HG03439 (cell line): ENCODE data around the gene C6orf141.

ENCODE experiments used
- ATAC-seq: cut with Tn5 transposase; IDR thresholded peaks from one replicate; pipeline ENCODE4 v1.9.1; 2021; ENCODE audit warnings: mild to moderate bottlenecking, moderate library complexity; ENCODE audit not compliant: unreplicated experiment

C6orf141 gene

GRCh38 chr6:49535795-49536194 is 14.7 kb upstream of the C6orf141 start:
- no peak for ATAC-seq

- ATAC-seq = no peak
Measured at GRCh38 chr6:49539102-49539501, 11.4 kb upstream of the C6orf141 start.

DNA sequence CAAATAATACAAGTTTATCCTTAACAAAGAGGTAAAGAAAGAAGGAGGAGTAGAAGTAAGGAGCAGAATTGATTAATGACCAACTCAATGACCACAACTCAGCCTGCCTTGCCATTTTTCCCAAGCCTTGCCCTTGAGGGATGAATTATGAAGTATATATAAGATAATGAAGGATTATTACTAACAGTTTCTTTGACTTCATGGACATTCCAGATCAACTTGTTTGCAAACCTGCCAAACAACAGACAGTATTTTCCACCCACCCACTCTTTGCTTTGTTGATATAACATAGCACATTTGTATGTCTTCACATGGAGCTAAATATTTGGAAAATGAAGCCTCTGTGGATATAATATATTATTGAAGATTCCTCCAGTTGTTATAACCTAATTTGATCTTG is 9.9 kb upstream of the C6orf141 start:
- no peak for ATAC-seq

GRCh38 chr6:49541210-49541724 is 9.2 kb upstream of the C6orf141 start:
- ATAC-seq = no peak

DNA sequence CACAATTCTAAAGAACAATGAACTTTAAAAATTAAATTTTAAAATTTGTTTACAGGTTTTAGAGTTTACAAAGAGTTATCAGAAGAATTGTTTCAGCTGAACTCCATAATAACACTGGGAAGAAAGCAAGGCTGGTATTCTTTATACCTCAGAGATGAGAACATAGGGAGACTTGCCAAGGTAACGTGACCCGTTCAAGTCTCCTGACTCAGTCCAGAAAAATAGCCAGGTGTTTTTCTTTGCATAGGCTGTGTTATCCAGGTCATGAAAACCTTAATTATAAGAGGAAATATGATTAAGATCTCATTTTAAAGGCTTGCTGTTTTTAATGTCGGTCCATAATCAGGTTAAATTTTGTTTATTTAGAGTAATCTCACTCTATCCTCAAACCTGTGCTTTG is 8.5 kb upstream of the C6orf141 start:
- ATAC-seq = no peak

GRCh38 chr6:49543087-49543858 is 7.2 kb upstream of the C6orf141 start:
- ATAC-seq = no peak

DNA sequence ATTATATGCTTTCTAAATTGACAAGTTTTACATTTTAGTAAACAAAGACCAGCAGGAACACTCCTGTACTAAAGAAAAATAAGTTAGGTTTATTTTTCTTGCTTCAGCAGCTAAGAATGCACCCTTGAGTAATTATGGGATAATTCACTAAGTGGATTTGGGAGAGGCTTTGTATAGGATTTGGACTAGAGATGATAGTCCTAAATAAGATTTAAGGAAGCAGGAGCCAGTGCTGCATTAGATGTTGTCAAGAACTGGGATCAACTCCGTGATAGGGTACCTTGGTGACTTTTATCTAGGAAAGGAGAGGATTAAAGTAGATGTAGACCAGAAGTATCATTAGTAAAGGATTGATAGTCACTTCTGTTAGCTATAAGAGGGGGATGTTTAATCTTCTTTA is 4.1 kb upstream of the C6orf141 start:
- no peak for ATAC-seq

DNA sequence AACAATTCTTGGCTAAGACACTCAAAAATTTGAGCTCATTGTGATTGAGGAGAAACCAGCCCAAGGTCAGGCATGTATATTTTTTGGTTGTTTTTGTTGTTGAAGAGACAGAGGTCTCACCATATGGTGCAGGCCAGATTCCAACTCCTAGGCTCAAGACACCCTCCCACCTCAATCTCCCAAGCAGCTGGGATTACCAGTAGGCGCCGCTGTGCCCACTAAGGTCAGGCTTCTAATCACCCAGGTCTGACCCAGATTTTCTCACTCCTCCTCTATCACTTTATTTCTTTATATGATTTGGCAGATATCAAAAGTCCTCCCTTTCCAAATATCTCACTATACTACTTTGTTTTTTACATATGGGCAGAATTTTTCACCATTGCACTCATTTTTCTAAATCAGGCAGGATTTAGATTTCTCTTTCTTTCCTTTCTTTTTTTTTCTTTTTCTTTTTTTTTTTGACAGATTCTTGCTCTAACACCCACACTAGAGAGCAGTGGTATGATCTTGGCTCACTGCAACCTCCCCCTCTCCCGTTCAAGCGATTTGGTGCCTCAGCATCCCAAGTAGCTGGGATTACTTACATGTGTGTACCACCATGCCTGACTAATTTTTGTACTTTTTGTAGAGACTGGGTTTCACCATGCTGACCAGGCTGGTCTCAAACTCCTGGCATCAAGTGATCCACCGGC is 1.7 kb upstream of the C6orf141 start:
- ATAC-seq = no peak

DNA sequence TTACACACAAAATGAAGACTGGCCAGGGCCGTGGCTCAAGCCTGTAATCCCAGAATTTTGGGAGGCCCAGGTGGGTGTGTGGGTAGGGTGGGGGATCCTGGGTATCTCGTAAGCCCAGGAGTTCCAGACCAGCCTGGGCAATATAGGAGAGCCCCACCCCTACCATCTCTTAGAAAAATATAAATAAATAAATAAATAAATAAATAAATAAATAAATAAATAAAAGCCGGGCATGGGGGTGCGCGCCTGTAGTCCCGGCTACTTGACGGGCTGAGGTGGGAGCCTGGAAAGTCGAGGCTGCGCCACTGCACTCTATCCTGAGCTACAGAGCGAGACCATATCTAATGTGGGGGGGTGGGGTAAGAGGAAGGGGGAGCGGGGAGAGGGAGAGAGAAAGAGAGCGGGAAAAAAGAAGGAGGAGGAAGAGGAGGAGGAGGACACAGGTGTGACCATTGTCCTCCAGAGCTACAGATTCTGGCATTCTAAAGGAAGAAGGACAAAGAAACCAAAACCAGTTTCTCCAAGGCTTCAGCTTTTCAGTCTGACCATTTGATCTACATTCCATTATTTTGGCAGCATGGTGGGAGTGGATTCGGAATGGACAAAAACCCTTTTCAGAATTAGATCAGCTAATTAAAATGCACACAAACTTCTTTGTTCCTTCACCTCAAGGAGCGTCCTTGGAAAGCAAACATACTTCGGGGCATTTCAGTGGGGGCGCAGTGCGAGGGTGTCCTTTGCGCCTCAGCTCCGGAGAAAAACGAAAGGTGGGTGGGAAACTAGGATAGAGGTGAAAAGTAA is 577 bp upstream of the C6orf141 start:
- ATAC-seq = no peak

- ATAC-seq = peak; percentile 45
Measured at GRCh38 chr6:49551078-49551865, 804 bp downstream of the C6orf141 start.

- ATAC-seq = peak; percentile 49
Measured at GRCh38 chr6:49551866-49552129, 1.3 kb downstream of the C6orf141 start.

DNA sequence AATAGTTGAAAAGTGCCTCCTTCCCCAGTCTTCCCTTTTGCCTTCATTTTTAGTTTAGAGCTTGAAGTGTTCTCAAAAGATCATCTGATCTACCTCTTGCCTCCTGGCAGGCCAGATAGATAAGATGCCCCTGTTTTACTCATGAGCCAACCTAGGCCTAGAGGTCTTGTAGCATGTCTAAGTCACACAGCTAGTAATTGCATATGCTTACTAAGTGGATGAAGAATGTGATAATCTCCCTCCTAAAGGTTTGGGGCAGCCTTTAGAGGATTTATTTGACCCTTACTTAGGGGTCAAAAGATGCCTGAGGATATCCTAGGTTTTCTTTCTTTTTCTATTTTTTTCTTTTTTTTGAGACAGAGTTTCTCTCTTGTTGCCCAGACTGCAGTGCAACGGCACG is 2.1 kb downstream of the C6orf141 start:
- no peak for ATAC-seq

DNA sequence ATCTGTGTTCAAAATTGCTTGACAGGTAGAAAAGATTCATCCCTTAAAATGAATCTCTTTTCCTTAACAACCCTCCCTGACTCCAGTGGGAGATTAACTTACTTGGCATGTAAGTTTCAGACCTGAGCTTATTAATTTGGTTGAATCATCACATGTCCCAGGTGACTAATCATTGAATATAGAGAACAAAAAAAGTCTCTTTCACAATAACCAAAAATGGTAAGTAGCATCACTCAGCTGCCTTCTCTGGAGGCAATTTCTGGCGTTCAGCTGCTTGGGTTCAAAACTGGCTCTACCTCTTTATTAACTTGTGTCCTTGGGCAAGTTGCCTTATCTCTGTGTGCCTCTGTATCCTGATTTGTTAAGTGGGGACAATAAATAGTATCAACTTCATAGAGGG is 2.9 kb downstream of the C6orf141 start:
- no peak for ATAC-seq

DNA sequence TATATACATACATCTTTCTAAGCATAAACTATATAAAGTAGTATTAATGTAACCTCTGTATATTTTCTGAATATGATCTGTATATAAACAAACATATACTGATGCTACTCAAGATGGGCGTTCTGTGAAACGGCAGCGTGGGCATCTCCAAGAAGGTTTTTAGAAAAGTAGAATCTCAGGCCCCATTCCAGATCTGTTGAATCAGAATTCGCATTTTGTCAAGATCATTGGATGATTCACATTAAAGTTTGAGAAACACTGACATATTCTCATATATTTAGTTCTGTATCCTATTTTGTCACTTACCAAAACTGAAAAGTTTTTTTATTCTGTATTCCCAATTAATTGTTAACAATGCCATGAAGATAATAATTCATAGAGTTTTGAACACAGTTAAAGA is 5.5 kb downstream of the C6orf141 start:
- no peak for ATAC-seq

- no peak for ATAC-seq
Measured at GRCh38 chr6:49556429-49556837, 6.0 kb downstream of the C6orf141 start.

DNA sequence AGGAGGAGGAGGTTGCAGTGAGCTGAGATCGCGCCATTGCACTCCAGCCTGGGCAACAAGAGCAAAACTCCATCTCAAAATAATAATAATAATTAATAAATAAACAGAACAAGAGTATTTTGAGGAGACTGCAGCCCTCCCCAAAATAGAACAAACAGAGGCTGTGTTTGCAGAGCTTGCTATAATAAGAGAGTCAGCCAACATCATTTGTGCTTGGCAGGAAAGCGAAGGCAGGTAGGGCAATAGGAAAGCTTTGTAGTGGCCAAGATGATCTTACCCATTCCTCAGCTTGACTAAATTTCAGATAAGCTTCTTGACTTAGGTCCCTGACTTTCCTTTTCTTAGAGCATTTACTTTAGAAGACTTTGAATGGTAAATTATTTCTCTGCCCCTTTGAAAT is 6.7 kb downstream of the C6orf141 start:
- no peak for ATAC-seq

DNA sequence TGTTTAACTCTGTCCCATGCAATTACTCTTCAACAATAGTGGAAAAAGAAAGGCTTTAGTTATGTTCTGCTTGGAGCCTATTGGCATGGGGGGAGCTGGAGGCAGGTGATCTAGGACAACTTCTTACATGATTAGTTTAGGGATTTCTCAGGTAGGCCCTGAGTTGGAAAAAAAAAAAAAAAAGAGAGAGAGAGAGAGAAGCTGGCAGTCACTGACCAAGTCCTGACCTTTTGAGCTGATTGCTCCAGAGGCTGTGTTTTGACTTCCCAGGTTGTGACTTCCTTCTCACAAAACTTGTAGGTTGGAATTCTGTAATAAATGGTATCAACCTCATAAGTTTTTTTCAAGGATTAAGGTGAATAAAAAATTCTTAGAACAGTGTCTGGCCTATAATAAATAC is 7.8 kb downstream of the C6orf141 start:
- ATAC-seq = no peak

DNA sequence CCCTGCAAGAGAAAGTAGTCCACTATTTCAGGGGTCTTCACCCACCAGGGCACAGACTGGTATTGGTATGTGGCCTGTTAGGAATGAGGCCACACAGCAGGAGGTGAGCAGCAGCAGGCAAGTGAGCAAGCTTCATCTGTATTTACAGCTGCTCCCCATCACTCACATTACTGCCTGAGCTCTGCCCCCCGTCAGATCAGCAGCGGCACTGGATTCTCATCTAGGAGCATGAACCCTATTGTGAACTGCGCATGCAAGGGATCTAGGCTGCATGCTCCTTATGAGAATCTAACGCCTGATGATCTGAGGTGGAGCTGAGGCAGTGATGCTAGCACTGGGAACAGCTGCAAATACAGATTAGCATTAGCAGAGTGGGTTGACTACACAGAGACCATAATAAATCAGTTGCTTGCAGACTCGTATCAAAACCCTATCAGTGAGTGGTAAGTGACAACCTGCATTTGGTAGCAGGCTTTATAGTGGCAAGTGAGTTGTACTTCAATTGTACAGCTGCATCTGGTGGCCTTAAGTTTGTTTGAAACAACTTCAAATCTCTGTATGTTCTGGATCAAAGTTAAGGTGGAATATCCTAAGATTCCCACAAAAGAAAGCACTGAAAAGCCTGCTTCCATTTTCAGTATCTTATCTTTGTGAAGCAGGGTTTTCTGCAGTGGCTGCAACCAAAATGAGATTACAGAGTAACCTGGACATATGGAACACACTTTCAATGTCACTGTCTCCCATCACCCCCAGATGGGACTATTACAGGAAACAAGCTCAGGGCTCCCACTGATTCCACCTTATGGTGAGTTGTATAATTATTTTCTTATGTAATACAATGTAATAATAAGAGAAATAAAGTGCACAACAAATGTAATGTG is 12.8 kb downstream of the C6orf141 start:
- no peak for ATAC-seq

DNA sequence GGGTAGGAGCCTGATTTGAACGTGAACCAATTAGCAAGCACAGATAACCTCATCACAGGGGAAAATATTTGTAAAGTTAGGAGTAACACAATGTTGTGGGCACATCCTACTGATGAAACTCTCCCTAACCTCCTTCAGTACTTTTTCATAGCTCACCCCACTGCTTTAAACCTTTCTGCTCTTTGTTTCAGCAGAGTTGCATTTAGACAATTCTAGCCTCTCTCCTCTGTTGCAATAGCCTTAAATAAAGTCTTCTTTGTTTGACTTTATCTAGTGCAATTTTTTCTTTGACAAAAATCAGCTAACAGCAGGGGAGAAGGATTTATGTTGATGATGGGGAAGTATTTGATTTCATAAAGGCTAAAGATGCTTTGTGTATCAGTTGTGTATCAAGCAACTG is 14.1 kb downstream of the C6orf141 start:
- no peak for ATAC-seq

DNA sequence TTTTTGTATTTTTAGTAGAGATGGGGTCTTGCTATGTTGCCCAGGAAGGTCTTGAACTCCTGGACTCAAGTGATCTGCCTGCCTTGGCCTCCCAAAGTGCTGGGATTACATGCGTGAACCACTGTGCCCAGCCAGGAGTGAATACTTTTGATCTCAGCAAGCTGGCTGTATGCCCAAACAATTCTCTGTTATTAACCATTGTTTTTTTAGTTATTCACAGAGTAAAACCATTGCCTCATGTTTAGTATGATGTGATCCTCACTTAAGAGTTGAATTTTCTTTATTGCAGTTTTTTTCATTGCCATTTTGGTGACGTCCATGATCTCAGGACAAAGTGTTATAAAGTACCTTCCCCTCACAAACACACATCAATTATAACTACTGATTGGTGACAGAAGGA is 14.8 kb downstream of the C6orf141 start:
- ATAC-seq = no peak
